Sigmoid colon (tissue), 4 donors: ENCODE data around the gene SCUBE1.

Source experiments
- CTCF ChIP-seq, 4 experiments: fragments of 450-650 bp in 3 of 4; fragments of 200-600 bp in 1 of 4; IDR thresholded peaks; one replicate each; pipeline ENCODE4 v1.5.1; 2016 to 2019; ENCODE audit warnings: antibody characterized with exemption in 4 of 4, mild to moderate bottlenecking in 3 of 4, moderate library complexity in 2 of 4
- EP300 ChIP-seq, 4 donors: sonication (generic); formaldehyde crosslinking; IDR thresholded peaks; one replicate each; pipeline ENCODE4 v1.6.1; 2017; ENCODE audit warnings: antibody characterized with exemption in 4 of 4
- POLR2A ChIP-seq, 2 donors: fragments of 450-650 bp; IDR thresholded peaks; one replicate each; pipeline ENCODE4 v1.6.1; 2016; ENCODE audit warnings: antibody characterized with exemption in 2 of 2, mild to moderate bottlenecking in 2 of 2, moderate library complexity in 2 of 2
- POLR2AphosphoS5 ChIP-seq, 4 donors: sonication (generic); formaldehyde crosslinking; IDR thresholded peaks; one replicate each; pipeline ENCODE4 v1.6.1; 2017; ENCODE audit warnings: antibody characterized with exemption in 4 of 4

DNA sequence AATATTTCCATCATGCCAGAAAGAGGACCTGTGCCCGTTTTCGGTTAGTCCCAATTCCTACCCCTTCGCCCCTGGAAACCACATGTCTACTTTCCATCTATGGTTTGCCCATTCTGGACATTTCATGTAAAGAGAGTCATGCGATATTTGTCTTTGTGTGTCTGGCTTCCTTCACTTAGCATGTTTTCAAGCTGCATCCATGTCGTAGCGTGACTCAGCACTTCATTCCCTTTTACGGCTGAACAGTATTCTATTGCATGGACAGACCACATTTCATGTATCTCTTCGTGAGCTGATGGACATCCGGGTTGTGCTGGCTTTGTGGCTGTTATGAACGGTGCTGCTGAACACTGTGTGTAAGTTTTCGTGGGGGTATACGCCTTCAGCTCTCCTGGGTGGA is 43.4 kb downstream of the SCUBE1 start:
- no peak for TF ChIP-seq CTCF (IDR thresholded peaks at IDR 0.05)
- TF ChIP-seq POLR2AphosphoS5 (IDR thresholded peaks at IDR 0.05), result no peak
- no peak for TF ChIP-seq EP300 (IDR thresholded peaks at IDR 0.05)
- TF ChIP-seq POLR2A (IDR thresholded peaks at IDR 0.05), result no peak
